Vein endothelial cell (primary cell): ENCODE results near the gene NACA2. TPM values are rescaled to one million over a fixed set of nuclear protein-coding genes. Genes with fewer than 3 reads are reported as not detected.

Experiments
- total RNA-seq: library from RNA; depleted of rRNA; stranded (reverse); fragments of >200 nt; gene quantifications from 2 replicates; pipeline ENCODE4 v1.2.3, GENCODE V29; 2012

Gene NACA2
- total RNA-seq, result not detected in 2 replicates

GRCh38 chr17:61591018-61591417 lies at the start of gene NACA2:
NACA2 (minus strand) TSS chr17:61591219; CDS start chr17:61591180, 39 bp downstream.

Other genes with a start within 250 kb of the NACA2 start
- 0.29 TPM in 1 of 2 replicates, not detected in the other for gene TBX2, start 191.4 kb downstream of the NACA2 start, total RNA-seq
- under 0.01 TPM in 1 of 2 replicates, not detected in the other for gene TBX4, start 138.8 kb downstream of the NACA2 start, total RNA-seq